ENCODE results near the gene MAPKAP1.
A peak's percentile ranks its signal among the peaks of the same experiment; 100 is the strongest.

Gene MAPKAP1

GRCh38 chr9:125655691-125656410, 51.2 kb downstream of the MAPKAP1 start (continued):
- TF ChIP-seq SNAI2 (CRISPR knock-in tag; IDR thresholded peaks at IDR 0.05): no peak
- TF ChIP-seq BACH2 (CRISPR knock-in tag; IDR thresholded peaks at IDR 0.05; ENCODE audit: borderline replicate concordance): no peak

DNA sequence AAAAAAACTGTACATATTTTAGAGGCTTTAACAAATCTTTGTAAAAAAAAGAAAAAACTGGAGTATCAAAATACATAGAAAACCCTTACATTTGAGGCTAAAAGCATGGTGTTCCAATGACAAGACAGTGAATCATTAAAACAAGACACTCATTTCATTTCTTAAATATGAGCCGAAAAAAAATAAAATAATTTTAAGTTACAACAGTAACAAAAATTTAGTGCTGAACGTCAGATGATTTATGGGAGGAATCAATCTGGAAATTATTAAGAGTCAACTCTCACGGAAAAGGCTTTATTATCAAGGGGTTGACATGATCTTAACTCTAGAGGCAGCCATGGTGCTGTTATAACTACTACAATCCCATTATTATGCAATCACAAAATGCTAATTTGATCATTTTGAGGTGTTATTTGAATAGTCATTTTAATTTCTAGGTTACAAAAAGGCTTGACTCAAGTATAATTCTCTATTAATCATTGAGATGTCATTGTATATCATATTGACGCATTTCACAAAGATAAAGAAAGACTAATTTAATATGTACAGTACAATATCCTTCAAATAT, 51.9 kb downstream of the MAPKAP1 start:
- TF ChIP-seq SNAI2 (CRISPR knock-in tag; IDR thresholded peaks at IDR 0.05): no peak
- TF ChIP-seq TOX (CRISPR knock-in tag; IDR thresholded peaks at IDR 0.05; ENCODE audit: borderline replicate concordance): 0 out of 2 replicates have a peak, but pooled peaks have one; percentile 8
- ATAC-seq: peak; percentile 26; the same call in 1 of the 3 replicates

DNA sequence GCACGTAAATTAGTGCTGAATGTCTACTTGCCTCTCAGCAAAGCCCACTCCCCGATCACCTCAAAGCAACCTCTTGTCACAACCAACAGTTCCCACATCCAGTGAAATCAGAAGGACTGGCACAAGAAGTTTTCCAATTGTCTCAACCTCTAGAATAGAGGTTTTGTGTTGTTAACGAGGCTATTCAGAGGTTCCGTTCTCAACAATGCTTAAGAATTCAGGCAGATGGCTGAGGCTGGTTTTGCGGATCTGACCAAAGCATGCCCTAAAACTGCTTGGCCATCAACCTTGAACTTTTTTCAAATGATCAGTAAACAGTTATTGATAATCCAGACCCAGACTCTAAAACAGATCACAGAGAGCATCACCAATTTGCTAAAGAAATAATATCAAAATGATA, 52.9 kb downstream of the MAPKAP1 start:
- ATAC-seq: no peak
- TF ChIP-seq SNAI2 (CRISPR knock-in tag; IDR thresholded peaks at IDR 0.05) (no peak), PPARA (CRISPR knock-in tag; IDR thresholded peaks at IDR 0.05; ENCODE audit: borderline replicate concordance) (no peak), TCF4 (CRISPR knock-in tag; IDR thresholded peaks at IDR 0.05; ENCODE audit: borderline replicate concordance) (no peak), ZNF70 (CRISPR knock-in tag; IDR thresholded peaks at IDR 0.05) (no peak), GLIS3 (CRISPR knock-in tag; IDR thresholded peaks at IDR 0.05) (no peak), ZFP3 (CRISPR knock-in tag; IDR thresholded peaks at IDR 0.05) (no peak), ZNF8 (CRISPR knock-in tag; IDR thresholded peaks at IDR 0.05) (no peak), RARB (CRISPR knock-in tag; IDR thresholded peaks at IDR 0.05) (no peak), ISL1 (CRISPR knock-in tag; IDR thresholded peaks at IDR 0.05) (no peak), TOX (CRISPR knock-in tag; IDR thresholded peaks at IDR 0.05; ENCODE audit: borderline replicate concordance) (no peak)
- TF ChIP-seq, protein P1, sequence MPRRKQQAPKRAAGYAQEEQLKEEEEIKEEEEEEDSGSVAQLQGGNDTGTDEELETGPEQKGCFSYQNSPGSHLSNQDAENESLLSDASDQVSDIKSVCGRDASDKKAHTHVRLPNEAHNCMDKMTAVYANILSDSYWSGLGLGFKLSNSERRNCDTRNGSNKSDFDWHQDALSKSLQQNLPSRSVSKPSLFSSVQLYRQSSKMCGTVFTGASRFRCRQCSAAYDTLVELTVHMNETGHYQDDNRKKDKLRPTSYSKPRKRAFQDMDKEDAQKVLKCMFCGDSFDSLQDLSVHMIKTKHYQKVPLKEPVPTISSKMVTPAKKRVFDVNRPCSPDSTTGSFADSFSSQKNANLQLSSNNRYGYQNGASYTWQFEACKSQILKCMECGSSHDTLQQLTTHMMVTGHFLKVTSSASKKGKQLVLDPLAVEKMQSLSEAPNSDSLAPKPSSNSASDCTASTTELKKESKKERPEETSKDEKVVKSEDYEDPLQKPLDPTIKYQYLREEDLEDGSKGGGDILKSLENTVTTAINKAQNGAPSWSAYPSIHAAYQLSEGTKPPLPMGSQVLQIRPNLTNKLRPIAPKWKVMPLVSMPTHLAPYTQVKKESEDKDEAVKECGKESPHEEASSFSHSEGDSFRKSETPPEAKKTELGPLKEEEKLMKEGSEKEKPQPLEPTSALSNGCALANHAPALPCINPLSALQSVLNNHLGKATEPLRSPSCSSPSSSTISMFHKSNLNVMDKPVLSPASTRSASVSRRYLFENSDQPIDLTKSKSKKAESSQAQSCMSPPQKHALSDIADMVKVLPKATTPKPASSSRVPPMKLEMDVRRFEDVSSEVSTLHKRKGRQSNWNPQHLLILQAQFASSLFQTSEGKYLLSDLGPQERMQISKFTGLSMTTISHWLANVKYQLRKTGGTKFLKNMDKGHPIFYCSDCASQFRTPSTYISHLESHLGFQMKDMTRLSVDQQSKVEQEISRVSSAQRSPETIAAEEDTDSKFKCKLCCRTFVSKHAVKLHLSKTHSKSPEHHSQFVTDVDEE (CRISPR knock-in tag; IDR thresholded peaks at IDR 0.05): no peak
- TF ChIP-seq, protein P2, sequence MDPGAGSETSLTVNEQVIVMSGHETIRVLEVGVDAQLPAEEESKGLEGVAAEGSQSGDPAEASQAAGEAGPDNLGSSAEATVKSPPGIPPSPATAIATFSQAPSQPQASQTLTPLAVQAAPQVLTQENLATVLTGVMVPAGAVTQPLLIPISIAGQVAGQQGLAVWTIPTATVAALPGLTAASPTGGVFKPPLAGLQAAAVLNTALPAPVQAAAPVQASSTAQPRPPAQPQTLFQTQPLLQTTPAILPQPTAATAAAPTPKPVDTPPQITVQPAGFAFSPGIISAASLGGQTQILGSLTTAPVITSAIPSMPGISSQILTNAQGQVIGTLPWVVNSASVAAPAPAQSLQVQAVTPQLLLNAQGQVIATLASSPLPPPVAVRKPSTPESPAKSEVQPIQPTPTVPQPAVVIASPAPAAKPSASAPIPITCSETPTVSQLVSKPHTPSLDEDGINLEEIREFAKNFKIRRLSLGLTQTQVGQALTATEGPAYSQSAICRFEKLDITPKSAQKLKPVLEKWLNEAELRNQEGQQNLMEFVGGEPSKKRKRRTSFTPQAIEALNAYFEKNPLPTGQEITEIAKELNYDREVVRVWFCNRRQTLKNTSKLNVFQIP (CRISPR knock-in tag; IDR thresholded peaks at IDR 0.05; ENCODE audit: borderline replicate concordance, low read depth): no peak

- ATAC-seq: no peak
- TF ChIP-seq, protein P3, sequence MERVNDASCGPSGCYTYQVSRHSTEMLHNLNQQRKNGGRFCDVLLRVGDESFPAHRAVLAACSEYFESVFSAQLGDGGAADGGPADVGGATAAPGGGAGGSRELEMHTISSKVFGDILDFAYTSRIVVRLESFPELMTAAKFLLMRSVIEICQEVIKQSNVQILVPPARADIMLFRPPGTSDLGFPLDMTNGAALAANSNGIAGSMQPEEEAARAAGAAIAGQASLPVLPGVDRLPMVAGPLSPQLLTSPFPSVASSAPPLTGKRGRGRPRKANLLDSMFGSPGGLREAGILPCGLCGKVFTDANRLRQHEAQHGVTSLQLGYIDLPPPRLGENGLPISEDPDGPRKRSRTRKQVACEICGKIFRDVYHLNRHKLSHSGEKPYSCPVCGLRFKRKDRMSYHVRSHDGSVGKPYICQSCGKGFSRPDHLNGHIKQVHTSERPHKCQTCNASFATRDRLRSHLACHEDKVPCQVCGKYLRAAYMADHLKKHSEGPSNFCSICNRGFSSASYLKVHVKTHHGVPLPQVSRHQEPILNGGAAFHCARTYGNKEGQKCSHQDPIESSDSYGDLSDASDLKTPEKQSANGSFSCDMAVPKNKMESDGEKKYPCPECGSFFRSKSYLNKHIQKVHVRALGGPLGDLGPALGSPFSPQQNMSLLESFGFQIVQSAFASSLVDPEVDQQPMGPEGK (CRISPR knock-in tag; IDR thresholded peaks at IDR 0.05; ENCODE audit: borderline replicate concordance): no peak
- no peak for TF ChIP-seq OSR1 (CRISPR knock-in tag; IDR thresholded peaks at IDR 0.05)
- TF ChIP-seq, protein P1 (CRISPR knock-in tag; IDR thresholded peaks at IDR 0.05): no peak
- TF ChIP-seq GLIS3 (CRISPR knock-in tag; IDR thresholded peaks at IDR 0.05): no peak
- no peak for TF ChIP-seq PPARA (CRISPR knock-in tag; IDR thresholded peaks at IDR 0.05; ENCODE audit: borderline replicate concordance)
- TF ChIP-seq, protein P2 (CRISPR knock-in tag; IDR thresholded peaks at IDR 0.05; ENCODE audit: borderline replicate concordance, low read depth): no peak
- no peak for TF ChIP-seq ZNF8 (CRISPR knock-in tag; IDR thresholded peaks at IDR 0.05)
- no peak for TF ChIP-seq ZC3H10 (CRISPR knock-in tag; IDR thresholded peaks at IDR 0.05)
Observed at GRCh38 chr9:125653325-125653724, 53.7 kb downstream of the MAPKAP1 start.
